Gastroesophageal sphincter (tissue), 3 donors: ENCODE results near the gene C17orf114.

Experiments used
- EP300 ChIP-seq: sonication (generic); formaldehyde crosslinking; IDR thresholded peaks from one replicate; pipeline ENCODE4 v1.6.1; 2017; ENCODE audit warnings: antibody characterized with exemption, mild to moderate bottlenecking
- POLR2A ChIP-seq, 2 donors: fragments of 450-650 bp; IDR thresholded peaks; one replicate each; pipeline ENCODE4 v1.6.1; 2017; ENCODE audit warnings: antibody characterized with exemption in 2 of 2, mild to moderate bottlenecking in 2 of 2, moderate library complexity in 1 of 2
- TF ChIP-seq, protein P1 (sequence below), 4 experiments: fragments of 200-600 bp in 2 of 4; fragments of 450-650 bp in 2 of 4; sonication (generic) in 1 of 4; IDR thresholded peaks; one replicate each; pipeline ENCODE4 v1.5.1; 2017 to 2019; ENCODE audit warnings: antibody characterized with exemption in 4 of 4, mild to moderate bottlenecking in 2 of 4, moderate library complexity in 2 of 4

- TF ChIP-seq, protein P1, sequence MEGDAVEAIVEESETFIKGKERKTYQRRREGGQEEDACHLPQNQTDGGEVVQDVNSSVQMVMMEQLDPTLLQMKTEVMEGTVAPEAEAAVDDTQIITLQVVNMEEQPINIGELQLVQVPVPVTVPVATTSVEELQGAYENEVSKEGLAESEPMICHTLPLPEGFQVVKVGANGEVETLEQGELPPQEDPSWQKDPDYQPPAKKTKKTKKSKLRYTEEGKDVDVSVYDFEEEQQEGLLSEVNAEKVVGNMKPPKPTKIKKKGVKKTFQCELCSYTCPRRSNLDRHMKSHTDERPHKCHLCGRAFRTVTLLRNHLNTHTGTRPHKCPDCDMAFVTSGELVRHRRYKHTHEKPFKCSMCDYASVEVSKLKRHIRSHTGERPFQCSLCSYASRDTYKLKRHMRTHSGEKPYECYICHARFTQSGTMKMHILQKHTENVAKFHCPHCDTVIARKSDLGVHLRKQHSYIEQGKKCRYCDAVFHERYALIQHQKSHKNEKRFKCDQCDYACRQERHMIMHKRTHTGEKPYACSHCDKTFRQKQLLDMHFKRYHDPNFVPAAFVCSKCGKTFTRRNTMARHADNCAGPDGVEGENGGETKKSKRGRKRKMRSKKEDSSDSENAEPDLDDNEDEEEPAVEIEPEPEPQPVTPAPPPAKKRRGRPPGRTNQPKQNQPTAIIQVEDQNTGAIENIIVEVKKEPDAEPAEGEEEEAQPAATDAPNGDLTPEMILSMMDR (IDR thresholded peaks at IDR 0.05), result no peak
- TF ChIP-seq POLR2A (IDR thresholded peaks at IDR 0.05), result no peak
- TF ChIP-seq EP300, result no peak
These were observed 15.6 kb downstream of the C17orf114 start for GRCh38 chr17:4786516-4786915.
